Stimulated activated CD4-positive, alpha-beta T cell treated with anti-CD3 and anti-CD28 coated beads, Interleukin-4, amount 100 ng/mL, for 1 hour (primary cell): ENCODE results near the gene RNU2-63P.
"Not testable (repeated sequence)": the region's sequence is repeated elsewhere in the genome, so short reads cannot be mapped to it uniquely, and the experiment has no call there.

ENCODE experiments used
- DNase-seq: peaks from one replicate; pipeline ENCODE4 v3.0.0-alpha.2; 2020

The RNU2-63P gene

DNA sequence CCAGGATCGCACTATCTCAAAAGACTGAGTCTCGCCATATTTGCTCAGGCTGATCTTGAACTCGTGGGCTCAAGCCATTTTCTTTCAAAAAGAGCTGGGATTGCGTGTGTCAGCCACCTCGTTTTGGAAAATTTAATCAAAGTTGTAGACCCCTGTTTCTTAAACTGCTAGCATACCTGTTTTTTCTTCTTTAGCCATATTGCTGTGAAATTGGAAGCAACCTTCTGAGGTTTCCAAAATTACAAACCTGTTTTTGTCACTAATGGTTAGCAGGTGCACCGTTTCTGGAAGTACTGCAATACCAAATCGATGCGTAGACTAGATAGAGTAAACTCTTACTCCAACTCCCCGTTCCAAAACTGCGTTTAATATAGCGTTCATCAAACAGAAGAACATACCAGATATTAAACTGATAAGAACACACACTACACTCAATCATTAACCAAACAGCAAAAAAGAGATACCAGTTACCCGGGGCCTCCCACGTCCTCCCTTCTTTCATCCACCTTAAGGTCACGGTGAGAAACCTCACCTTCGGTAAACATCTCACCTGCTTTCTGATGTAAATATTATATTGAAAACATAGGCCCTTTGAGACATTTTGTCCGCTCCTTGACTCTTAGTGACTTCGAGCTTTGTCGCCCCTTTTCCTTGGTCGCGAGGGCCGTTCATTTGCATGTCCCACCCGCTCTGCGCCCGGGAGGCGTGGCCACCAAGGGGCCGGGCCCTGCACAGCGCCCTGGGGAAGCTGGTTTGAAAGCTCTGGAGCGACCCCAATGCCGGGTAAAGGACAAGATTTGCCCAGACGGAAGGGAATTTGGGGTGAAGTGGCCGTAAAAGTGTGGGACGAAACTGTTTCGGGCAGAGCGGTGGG lies at the start of gene RNU2-63P:
RNU2-63P (minus strand) TSS at position 462 of the 874 bp plus-strand sequence.
- peak; percentile 79 for DNase-seq

DNA sequence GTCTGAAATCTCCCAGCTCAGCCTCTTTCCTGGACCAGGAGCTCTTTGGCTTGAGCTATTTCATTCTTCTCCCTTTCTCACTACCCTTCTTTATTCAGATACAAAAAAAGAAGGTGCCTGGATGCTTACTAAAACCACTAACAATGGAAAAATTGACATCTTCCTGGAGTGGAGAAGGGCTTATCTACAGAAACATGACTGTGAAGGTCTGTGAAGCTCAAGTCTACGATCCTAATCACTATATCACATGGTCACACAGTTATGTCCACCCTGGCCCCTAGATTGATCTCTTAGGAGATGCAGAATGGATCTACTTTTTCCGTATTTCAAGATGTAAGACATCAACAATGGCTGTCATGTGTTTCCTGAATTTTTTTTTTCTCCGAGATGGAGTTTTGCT lies 44.9 kb upstream of the RNU2-63P start:
- DNase-seq = no peak

DNA sequence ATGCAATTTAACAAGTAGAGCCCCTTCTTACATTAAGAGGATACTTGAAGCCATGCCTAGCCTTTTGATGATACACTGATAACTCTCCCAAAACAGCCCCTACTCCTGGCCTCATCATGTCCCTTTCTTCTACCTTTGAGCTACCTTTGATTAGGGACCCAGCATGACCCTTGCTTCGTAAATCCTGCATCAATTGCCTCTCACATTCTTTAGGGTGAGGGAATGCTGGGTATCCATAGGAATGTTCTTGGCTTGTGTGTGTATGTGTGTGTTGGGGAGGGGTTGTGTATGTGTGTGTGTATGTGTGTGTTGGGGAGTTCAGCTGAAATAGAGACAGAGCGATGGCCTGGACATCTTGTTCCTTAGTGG lies 44.5 kb upstream of the RNU2-63P start:
- DNase-seq = no peak

DNA sequence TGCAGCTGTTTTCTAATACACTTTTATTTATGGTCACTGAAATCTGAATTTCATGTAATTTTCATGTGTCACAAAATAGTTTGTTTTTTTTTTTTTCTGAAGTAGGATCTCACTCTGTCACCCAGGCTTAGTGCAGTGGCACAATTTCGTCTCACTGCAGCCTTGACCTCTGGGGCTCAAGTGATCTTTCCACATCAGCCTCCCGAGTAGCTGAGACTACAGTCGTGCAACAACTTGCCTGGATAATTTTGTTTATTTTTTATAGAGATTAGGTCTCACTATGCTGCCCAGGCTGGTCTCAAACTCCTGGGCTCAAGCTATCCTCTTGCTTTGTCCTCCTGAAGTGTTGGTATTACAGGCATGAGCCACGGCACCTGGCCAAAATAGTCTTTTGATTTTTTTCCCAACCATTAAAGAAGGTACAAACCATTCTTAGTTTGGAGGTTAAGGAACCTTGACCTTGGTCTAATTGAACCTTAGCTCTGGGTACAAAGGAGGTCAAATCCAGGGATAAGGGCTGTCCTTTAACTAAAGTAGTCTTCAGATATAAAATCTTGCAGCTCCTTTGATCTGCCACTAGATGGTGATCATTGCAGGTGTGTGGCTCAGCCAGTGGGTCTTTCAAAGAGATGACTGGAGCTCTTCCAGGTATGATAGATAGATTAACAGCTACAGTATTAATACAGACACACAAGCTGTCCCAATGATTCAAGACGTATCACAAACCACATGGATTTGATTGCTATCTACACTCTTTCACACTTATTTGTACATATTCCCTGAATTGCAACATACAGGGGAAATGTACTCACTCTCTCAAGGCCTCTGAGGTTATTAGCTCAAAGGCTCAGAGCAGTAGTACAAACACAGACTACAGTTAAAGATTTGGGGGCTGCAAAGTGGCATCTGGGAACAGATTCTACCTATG lies 43.9 kb upstream of the RNU2-63P start:
- no peak for DNase-seq

DNA sequence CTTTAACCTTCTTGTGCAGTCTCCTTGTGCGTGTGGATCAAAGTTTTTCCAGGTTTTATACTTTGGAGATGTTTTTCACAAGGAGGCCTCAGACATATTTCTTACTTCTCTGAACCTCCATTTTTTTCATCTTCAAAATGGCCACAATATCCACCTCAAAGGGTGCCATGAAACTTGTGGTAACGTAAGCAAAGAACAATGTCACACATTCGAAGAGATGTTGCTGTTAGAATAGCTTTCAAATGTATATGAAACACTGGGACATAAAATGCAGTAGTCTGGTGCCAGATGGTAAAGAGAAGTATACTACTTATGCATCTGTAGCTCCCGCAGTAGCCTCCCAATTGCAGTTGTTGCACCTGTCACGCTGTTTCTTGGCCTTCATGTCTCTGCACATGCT lies 41.8 kb upstream of the RNU2-63P start:
- DNase-seq = no peak

DNA sequence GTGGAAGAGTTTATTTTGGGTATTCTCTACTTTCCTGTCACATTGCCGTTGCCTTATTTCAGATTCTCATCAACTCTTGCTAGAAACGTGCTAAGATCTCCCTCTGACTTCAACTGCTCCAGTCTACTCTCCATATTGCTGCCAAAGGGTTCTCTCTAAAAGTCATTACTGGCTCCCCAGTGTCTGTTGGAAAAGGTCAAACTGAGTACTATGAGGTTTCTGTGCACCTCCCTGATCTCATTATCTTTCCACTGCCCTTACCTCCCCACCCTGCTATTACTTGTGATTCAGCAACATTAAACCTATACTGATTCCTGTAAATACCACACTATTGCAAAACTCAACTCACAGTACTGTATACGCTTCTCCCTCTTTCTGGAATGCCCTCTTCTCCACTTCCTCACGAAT lies 41.1 kb upstream of the RNU2-63P start:
- no peak for DNase-seq

DNA sequence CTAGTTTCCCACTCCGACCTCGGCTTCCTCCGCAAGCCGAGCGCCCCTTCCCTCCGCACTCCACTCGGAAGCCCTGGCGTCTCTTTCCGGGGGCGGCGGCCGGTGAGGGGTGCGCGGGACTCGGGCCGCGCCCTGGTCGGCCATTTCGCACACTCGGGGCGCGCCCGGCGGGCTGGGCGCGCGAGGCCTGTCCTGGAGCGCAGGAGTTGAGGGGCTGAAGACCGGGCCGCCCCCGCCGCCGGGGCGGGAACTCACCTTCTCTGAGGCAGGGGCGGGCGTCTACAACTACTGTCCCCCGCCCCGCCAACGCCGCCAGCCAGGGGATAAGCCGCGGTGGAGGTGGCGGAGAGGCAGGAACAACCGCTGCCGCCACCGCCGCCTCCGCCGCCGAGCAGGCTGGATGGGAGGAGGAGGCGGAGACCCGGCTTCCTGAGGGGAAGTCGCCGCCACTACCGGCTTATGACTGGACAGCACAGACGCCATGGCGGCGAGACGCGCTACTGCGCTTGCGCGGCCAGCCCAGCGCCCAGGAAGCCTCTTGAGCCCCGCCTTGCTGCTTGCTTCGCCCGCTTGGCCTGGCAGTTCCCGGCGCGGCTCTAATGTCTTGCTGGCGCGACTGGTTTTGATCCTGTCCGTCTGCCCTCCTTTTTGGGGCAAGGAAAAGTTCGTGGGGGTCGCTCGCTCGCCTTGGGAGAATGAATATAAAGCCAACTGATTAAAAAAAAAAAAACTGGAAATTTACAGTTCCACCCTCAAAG lies 39.2 kb upstream of the RNU2-63P start, which contains the start of gene KRCC1:
KRCC1 (minus strand) TSS at position 413 of the 758 bp plus-strand sequence. CDS start 27,220 bp downstream, outside the sequence.
- DNase-seq = peak; percentile 93

DNA sequence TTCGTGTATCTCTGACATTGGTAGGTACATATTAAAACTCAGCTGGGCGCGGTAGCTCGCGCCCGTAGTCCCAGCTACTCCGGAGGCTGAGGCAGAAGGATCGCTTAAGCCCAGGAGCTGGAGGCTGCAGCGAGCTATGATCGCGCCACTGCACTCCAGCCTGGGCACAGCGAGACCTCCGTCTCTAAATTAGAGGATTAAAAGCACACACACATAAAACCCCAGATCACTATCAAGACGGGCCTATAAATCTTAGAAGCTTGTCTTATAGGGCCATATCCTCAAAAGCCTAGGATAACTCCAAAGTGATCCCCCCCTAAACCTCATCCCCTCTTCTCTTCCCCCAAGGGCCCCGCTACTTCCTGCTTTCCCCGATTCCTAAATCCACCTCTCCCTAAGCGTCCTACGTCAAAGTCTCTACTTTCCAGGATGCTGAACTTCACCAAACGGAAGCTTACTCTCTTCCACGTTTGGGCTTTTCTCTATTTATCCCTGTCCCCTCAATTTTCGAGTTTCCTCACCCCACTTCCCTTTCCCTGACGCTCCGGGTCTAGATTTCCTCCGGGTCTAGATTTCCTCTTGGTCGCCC lies 38.5 kb upstream of the RNU2-63P start:
- no peak for DNase-seq

DNA sequence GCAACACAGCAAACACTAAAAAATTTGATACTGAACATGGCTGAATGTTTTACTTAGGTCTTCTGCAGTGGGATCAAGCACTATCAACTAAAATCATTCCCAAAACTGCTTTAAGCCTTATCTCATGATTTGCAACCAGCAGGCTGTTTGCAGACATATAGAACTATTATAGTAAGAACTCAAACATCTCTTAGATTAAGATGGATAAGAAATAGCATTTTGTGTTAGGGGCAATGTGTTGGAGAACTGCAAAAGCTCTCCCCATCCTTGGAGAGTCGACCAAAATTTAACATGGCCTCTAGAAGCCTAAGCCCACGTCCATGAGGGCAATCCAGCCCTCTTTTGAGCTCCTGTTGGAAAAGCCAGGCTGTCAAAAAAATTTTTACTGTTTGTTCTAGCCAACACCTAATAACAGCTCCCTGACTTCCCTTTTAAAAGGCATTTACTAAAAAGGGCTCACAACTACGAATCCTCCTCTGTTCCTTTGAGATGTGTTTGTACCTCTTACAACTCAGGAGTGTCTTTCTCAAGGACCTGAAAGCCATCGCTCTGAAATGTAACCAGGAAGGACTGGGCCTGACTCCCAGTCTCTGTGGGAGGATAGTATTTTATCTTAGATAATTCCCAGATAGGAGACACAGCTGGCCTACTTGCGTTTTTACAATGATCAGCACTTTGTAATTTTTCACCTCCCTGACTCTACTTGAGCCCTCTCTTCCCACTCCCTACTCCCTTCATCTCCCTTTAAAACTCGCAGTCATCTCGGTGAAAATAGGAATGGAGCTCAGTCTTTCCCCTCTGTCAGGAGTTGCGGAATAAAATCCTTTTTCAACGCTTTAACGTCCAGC lies 37.8 kb upstream of the RNU2-63P start:
- no peak for DNase-seq

DNA sequence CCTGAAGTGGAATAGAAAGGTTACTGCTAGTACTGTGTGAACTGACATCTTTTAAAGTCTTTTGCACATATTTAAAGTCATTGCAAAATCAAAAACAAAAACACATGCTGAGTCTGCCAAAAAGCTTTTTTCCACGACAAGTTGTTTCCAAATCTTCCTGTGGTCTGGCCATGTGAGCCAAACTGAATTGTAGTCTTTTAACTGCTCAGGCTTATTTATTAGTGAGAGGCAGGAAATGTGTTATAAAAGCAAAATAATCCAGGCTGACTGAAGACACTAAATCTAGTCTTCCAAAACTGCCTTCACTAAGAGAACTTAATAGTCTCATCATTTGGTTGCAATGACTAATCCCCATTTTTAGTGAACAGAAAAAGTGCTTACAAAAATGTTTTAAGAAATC lies 36.9 kb upstream of the RNU2-63P start:
- no peak for DNase-seq

DNA sequence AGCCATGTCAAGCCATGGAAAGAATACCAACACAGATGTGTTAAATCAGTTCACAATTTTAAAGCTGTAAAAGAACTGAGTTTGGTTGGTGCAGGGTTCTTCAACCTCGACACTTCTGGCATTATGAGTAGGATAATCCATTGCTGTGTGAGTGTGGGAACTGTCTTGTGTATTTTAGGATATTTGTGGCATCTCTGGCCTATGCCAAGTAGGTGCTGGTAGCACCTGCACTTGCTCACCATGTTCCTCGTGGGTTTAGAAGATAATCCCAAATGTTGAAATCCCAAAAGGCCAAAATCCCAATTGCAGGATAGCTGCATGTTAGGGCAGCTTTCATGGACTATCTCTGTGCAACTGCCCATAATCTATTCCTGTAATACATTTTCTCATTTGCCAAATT lies 35.4 kb upstream of the RNU2-63P start:
- no peak for DNase-seq

DNA sequence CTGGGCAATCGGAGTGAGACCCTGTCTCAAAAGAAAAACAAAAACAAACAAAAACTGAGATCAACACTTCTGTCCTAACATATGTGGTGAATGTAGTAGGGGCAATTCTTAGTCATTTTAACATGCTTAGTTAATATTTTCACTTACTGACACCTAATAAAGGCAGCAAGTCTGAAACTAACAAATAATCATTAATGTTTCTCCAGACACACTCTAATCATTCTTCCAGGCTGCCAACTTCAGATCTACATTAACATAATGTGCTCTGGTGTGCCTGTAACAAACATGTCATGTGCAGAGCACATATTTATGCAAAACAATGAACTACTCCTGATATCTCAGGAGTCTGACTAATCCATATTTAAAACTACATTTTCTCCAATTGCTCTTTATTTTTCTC lies 33.3 kb upstream of the RNU2-63P start:
- DNase-seq = no peak

DNA sequence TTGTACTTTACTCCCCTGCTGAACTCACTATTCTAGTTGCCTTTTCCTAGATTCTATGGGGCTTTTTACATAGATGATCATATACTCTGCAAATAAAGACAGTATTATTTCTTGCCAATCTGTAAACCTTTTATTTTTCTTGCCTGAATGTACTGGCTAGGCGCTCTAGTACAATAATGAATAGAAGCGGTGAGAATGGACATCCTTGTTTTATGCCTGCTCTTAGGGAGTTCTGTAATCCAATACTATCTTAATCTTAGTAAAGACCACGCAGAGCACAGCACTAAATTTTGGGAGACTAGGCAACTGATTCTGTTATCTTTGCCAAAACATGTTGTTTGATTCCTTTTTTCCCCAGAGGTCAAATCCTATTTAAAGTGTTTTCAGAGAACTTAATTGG lies 32.2 kb upstream of the RNU2-63P start:
- DNase-seq = no peak

DNA sequence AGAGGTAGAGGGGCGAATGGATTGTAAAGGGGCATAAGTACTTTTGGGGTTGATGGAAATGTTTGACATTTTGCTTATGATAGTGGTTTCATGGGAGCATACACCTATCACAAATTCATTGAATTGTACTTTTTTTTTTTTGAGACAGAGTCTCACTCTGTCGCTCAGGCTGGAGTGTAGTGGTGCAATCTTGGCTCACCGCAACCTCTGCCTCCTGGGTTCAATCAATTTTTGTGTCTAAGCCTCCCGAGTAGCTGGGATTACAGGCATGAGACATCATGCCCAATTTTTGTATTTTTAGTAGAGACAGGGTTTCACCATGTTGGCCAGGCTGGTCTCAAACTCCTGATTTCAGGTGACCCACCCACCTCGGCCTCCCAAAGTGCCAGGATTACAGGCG lies 29.2 kb upstream of the RNU2-63P start:
- DNase-seq = not testable (repeated sequence)

DNA sequence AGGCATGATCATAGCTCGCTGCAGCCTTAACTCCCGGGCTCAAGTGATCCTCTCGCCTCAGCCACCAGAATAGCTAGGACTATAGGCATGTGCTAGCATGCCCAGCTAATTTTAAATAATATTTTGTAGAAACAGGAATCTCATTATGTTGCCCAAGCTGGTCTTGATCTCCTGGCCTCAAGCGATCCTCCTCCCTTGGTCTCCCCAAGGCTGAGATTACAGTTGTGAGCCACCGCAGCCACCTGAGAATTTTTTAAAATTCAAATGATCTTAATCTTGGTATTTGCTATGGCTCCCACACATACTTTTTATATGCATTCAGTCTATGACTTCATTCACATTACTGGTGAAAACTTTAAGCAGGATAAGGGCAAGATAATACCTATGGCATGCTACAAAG lies 26.1 kb upstream of the RNU2-63P start:
- no peak for DNase-seq

DNA sequence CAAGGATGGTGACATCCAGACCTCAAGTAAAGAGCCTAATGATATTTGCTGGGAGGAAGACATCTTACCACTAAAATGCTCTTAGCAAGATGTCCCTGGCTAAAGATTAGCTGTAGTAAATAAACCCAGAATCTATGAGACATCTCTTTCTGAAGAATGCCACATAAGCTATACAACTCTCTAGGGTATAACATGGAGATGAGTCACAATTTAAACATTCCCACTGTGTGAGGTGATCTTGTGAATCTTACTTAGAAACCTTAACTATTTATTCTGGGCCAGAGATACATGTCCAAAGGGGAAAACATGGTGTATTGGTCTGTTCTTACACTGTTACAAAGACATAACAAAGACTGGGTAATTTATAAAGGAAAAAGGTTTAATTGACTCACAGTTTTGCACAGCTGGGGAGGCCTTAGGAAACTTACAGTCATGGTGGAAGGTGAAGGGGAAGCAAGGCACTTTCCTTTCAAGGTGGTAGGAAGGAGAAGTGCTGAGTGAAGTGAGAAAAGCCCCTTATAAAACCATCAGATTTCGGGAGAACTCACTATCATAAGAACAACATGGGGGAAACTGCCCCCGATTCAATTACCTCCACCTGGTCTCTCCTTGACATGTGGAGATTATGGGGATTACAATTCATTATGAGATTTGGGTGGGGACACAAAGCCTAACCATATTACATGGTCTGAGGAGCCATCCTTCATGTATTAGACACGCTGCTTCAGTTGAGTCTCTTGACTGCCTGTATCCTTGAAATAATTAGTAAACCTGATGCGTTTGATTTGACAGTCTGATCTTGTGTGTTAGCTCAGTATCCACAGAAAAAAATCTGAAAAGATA lies 22.1 kb upstream of the RNU2-63P start:
- DNase-seq = no peak

DNA sequence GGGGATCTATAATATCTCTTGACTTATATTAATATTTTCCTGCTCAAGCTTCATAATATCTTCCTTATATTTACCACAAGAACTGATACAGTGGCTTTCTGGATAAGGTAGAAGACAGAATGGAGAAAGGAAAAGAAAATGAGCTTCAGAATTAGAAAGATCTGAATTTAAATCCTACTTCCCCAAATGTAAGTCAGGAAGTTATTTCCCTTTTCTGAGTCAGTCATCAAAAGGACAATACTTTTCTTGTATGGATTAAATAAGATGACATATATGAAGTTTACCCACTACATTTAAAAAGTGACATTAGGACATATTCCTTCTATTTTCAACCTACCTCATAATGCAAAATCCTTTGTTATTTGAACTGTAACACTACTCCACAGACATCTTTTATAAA lies 20.3 kb upstream of the RNU2-63P start:
- DNase-seq = no peak

DNA sequence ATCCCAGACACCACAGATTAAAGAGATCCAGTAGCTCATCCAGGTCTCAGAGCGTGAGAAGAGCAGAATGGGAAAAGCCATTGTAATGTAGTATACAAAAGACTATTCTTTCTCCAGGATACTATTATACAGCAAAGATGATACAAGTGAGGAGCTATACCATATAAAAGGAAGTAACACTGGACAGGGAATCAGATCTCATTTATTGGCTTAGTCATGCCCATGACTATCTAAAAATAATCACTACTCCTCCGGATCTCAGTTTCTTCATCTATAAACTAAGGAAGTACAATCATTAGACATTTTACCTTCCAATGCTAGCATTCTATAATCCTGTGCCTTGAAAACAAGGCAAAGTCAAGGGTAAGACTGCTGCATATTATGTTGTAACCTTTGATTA lies 19.8 kb upstream of the RNU2-63P start:
- no peak for DNase-seq

DNA sequence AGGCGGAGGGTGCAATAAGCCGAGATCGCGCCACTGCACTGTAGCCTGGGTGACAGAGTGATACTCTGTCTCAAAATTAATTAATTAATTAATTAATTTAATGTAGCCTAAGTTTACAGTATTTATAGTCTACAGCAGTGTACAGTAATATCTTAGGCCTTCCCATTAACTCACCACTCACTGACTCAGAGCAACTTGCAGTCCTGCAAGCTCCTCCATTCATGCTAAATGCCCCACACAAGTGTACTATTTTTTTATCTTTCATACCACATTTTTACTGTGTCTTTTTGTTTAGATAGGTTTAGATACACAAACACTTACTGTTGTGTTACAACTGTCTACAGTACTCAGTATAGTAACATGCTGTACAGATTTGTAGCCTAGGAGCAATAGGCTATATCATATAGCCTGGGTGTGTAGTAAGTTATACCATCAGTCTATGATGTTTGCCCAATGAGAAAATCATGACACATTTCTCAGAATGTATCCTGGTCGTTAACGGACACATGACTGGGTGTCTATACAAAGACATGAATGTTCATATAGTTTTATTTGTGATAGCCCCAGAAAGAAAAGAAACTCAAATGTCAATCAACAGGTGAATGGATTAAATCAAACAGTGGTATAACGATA lies 15.8 kb upstream of the RNU2-63P start:
- DNase-seq = no peak

DNA sequence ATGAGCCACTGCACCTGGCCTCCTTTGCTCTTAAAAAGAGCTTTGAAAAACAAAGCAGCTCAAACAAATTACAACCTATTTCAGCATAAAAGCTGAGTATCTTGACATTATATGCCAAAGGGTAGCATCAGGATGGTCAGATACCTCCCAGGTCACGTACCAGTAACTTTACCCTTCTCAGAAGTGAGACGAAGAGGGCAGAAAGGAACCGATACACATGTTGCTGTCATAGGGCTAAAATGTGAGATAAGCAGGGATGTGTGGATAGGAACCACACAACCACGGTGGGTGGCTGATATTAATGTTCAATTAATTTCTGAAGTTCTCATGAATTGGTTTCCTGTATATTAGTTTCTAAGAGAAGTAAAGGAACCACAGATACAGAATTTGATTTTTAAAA lies 12.6 kb upstream of the RNU2-63P start:
- no peak for DNase-seq
